GM21515 (cell line): ENCODE measurements around the gene BCL2L14.

Experiments used
- ATAC-seq: cut with Tn5 transposase; IDR thresholded peaks from one replicate; pipeline ENCODE4 v1.9.1; 2021; ENCODE audit not compliant: unreplicated experiment

The BCL2L14 gene

GRCh38 chr12:12051668-12052067, 19.1 kb upstream of the BCL2L14 start:
- ATAC-seq: no peak

GRCh38 chr12:12054993-12055392, 15.7 kb upstream of the BCL2L14 start:
- ATAC-seq: no peak

- no peak for ATAC-seq
These were observed 13.8 kb upstream of the BCL2L14 start for GRCh38 chr12:12056951-12057350.

- no peak for ATAC-seq
These were observed 6.1 kb upstream of the BCL2L14 start for GRCh38 chr12:12064596-12064995.

- no peak for ATAC-seq
These were observed 2.0 kb upstream of the BCL2L14 start for GRCh38 chr12:12068751-12069150.

- no peak for ATAC-seq
These were observed 754 bp upstream of the BCL2L14 start for GRCh38 chr12:12069821-12070548.

GRCh38 chr12:12072064-12072760, 1.5 kb downstream of the BCL2L14 start:
- ATAC-seq: no peak

GRCh38 chr12:12079291-12079690, 8.6 kb downstream of the BCL2L14 start:
- ATAC-seq: no peak

GRCh38 chr12:12081836-12082497, 11.2 kb downstream of the BCL2L14 start:
- ATAC-seq: no peak

GRCh38 chr12:12083688-12084087, 12.9 kb downstream of the BCL2L14 start:
- ATAC-seq: no peak

- ATAC-seq: no peak
These were observed 15.6 kb downstream of the BCL2L14 start for GRCh38 chr12:12086362-12086761.

GRCh38 chr12:12086973-12087692, 16.4 kb downstream of the BCL2L14 start:
- ATAC-seq: no peak

GRCh38 chr12:12087693-12088034, 16.9 kb downstream of the BCL2L14 start:
- no peak for ATAC-seq

GRCh38 chr12:12088147-12088546, 17.4 kb downstream of the BCL2L14 start:
- no peak for ATAC-seq

- ATAC-seq: no peak
These were observed 18.0 kb downstream of the BCL2L14 start for GRCh38 chr12:12088761-12089160.

GRCh38 chr12:12091071-12091470, 20.3 kb downstream of the BCL2L14 start:
- ATAC-seq: no peak

GRCh38 chr12:12091977-12092663, 21.4 kb downstream of the BCL2L14 start:
- no peak for ATAC-seq

- no peak for ATAC-seq
These were observed 23.7 kb downstream of the BCL2L14 start for GRCh38 chr12:12094481-12094880.

GRCh38 chr12:12095021-12095420, 24.3 kb downstream of the BCL2L14 start:
- ATAC-seq: no peak

GRCh38 chr12:12097891-12098690, 27.4 kb downstream of the BCL2L14 start:
- ATAC-seq: no peak
